HL-60/S4 treated with phorbol 12-myristate 13-acetate at 8.2 ng/mL for 4 days and 3 days (cell line): ENCODE measurements around the gene CTBP1.
"Not testable (repeated sequence)": the region's sequence is repeated elsewhere in the genome, so short reads cannot be mapped to it uniquely, and the experiment has no call there.

ENCODE experiments used
- in situ Hi-C: fragments of 300-500 bp; cut with MboI; formaldehyde crosslinking; loops from 2 replicates; pipeline ENCODE4 v1.15.0; 2022; ENCODE audit warnings: low sequenced_read_pairs

The CTBP1 gene

DNA sequence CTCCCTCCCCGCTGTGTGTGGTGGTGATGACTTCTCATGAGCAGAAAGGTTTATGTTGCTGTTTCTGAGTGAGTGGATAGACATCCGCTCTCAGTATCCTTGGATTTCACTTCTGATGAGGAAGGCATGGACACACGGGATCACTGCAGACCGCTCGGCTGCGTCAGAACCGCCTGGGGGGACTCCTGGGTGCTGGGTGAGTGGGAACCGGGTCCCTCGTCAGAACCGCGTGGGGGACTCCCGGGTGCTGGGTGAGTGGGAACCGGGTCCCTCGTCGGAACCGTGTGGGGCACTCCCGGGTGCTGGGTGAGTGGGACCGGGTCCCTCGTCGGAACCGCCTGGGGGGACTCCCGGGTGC, 9.0 kb downstream of the CTBP1 start:
- in situ Hi-C loops = no loop called here

DNA sequence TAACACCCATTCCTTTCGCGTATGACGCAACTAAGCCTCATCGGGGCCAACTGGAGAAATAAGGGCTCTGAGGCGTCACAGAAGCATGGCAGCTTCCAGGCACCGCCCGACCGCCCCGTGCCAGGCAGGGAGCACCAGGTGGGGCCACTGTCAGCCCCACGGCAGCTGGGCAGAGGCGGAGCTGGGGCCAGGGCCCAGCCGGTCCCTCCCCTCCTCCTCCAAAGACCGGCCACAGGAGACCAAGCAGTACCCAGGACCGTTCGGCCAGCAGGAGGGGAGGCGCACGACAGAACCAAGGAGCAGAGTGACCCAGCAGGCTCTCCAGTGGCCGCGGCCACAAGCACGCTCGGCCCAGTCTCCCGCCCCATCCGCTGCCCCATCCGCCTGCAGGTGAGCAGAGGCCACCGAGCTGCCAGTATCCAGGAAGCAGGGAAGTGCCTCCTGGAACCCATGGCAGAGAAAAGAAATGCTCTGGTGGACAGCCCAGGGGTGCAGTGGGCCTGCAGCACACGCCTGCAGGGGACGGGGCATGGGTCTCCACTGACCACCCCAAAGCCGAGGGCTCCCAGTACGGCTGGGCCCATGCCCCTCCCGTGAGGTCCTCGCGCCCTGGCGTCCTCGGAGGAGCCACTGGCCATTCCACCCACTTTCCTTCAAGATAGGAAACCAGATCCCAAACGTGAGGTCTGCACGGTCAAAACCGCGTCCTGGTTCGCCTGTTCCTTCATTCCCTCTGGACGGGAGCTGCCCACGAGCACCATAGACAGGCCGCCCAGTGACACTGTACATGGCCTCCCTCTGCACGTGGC, 9.6 kb downstream of the CTBP1 start:
- in situ Hi-C loops = no loop called here

DNA sequence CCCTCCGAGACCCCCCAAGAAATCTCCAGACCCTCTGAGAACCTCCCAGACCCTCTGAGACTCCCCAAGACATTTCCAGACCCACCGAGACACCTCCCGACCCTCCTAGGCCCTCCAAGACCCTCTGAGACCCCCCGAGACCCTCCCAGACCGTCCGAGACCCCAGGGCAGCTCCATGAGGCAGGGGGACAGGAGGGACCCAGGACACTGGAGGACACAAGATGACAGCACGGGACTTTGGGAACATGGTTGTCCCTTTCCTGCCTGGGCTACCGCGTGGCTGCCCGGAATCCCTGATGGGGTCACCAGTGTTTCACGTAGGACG, 10.3 kb downstream of the CTBP1 start:
- in situ Hi-C loops = no loop called here

DNA sequence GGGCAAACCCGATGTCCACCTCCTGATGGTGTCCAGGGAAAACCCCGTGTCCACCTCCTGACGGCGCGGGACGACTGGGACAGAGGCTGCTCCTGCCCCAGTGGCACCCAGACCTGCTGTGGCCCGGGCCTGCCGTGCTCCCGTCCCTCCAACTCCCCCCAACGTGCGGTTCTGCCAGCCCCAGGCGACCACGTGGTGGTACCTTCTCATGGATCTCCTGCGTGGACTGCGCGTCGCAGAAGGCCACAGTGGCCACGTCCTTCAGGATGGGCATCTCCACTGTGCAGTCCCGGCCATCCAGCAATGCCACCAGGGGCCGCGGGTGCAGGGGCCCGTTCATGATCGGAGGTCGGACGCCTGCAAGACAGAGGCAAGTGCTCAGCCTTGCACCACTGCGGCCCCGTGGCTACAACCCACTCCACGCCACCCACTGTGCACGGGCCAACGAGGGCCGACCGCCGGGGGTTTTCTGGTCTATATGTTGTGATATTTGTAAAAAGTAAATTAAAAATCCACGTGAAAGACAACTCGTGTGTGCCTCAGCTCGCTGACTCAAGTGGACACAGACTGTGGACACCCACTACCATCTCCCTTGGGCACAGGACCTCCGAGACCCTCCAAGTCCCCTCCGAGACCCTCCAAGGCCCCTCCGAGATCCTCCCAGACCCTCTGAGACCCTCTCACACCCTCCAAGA, 10.8 kb downstream of the CTBP1 start:
- in situ Hi-C loops = no loop called here

DNA sequence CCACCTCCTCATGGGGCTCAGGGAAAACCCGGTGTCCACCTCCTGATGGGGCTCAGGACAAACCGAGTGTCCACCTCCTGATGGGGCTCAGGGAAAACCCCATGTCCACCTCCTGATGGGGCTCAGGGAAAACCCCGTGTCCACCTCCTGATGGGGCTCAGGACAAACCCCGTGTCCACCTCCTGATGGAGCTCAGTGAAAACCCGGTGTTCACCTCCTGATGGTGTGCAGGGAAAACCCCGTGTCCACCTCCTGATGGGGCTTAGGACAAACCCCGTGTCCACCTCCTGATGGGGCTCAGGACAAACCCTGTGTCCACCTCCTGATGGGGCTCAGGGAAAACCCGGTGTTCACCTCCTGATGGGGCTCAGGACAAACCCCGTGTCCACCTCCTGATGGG, 11.7 kb downstream of the CTBP1 start:
- in situ Hi-C loops = not testable (repeated sequence)

DNA sequence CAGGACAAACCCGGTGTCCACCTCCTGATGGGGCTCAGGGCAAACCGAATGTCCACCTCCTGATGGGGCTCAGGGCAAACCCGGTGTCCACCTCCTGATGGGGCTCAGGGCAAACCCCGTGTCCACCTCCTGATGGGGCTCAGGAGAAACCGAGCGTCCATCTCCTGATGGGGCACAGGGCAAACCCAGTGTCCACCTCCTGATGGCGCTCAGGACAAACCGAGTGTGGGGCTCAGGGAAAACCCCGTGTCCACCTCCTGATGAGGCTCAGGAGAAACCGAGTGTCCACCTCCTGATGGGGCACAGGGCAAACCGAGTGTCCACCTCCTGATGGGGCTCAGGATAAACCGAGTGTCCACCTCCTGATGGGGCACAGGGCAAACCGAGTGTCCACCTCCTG, 12.1 kb downstream of the CTBP1 start:
- in situ Hi-C loops = not testable (repeated sequence)

DNA sequence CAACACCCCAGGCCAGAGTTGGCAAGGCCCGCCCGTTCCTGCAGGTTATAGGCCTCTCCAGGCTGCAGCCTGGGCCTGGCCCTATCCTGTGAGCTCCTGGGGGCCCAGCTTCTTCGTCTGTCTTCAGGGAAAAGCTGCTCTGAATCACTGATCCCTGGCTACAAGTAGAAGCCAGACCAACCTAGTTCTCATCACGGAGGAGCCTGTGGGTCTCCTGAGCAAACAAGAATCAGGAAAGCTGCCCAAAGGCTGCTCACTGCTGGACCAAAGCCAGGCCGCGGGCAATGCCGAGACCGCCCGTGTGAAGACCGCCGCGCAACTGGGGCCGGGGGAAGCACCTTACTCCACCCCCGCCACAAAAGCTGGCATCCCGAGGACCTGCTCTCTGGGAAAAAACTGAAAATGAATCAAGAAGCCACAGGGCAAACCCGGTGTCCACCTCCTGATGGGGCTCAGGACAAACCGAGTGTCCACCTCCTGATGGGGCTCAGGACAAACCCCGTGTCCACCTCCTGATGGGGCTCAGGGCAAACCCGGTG, 12.8 kb downstream of the CTBP1 start:
- in situ Hi-C loops = no loop called here

DNA sequence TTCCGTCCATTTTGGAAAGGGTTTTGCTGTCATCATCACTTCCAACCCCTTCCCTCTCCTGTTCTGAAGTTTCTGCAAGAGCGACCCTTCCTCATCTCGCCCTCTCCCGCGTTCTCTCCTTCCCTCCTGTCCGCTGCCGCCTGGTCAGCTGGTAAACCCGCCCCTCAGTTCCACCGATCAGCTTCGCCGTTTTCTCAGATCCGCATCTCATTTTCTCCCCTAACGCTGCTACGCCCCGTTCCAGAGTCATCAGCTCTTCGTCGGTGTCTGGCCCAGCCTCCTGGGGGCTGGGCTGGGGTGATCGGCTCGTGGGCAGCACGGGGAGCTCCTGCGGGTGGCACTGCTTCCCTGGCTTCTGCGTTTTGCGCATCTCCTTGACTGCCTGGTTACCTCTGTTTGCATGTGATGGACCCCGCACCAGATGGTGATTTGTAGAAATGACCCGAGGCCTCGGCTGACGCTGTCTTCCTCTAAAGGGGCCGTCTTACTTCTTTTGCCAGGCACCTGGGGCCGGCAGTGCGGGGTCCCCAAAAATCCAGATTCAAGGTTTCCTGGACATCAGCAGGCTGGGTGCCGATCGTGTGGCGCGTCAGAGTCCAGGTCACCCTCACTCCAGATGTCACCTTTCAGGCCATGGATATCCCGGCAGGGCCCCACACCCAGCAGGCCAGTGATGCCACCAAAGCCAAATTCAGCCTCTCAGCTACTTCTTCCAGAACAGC, 13.4 kb downstream of the CTBP1 start:
- in situ Hi-C loops = no loop called here

DNA sequence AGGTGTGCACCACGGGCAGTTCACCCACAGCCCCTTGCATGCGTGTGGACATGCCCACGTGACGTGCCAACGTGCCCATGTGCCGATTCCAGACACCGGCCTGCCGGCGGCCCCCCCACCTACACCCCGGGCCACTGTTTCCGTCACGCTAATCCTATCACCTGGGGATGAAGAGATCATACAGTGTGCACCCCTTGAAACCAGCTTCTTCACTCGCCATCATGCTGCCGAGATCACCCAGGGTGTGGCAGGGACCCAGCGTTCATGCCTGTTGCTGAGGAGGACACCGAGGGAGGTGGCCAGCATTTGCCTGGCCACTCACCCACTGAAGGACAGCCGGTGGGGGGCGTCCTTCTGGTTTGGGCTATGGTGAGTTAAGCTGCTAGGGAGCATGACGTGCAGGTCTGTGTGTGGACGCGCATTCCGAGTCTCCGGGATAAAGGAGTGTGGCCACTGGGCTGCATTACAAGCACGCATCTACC, 14.1 kb downstream of the CTBP1 start:
- in situ Hi-C loops = no loop called here

DNA sequence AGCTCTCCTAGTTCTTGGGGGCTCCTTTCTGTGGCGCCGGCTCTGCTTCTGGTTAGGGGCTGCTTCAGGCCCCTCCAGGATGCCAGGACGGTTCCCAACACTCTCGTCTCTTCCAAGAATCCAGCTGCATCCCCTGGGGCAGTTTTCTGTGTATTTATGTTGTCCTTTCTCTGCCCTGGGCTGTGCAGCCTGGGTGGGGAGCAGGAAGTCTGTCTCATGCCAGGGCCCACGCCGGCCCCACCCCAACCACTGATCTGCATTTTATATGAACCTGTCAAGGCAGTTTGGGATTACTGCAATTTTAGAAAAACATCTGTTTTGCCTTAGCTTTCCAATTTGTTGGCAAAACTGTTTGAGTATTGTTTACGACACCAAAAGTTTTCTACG, 14.6 kb downstream of the CTBP1 start:
- in situ Hi-C loops = no loop called here

DNA sequence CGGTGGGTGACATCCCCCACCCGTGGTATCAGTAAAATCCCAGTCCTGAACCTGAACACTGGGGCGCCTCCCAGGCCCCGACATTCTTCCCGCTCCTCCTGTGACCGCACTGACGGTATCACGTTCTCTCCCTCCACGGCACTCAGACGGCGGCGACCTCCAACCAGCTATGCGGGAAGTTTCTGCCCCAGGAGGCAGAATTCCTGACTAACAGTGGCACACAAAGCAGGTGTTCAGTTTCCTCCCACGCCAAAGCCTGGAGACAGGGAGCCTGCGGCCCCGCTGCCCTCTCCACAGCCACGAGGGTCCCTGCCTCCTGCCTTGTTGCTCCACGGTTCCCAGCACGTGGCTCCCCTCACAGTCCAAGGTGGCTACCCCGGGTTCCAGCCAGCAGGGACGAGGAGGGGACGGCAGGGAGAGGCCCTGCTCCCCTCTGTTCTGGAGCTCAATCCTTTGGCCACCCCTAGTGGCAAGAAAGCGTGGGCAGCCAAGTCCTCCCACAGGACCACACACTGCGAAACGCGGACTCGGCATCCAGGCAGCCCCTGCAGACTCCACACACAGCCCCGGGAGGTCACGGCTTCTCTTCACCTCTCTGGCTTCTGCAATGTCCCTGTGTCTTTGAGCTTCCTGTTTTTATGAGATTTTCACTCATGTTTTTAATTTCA, 15.2 kb downstream of the CTBP1 start:
- in situ Hi-C loops = no loop called here

DNA sequence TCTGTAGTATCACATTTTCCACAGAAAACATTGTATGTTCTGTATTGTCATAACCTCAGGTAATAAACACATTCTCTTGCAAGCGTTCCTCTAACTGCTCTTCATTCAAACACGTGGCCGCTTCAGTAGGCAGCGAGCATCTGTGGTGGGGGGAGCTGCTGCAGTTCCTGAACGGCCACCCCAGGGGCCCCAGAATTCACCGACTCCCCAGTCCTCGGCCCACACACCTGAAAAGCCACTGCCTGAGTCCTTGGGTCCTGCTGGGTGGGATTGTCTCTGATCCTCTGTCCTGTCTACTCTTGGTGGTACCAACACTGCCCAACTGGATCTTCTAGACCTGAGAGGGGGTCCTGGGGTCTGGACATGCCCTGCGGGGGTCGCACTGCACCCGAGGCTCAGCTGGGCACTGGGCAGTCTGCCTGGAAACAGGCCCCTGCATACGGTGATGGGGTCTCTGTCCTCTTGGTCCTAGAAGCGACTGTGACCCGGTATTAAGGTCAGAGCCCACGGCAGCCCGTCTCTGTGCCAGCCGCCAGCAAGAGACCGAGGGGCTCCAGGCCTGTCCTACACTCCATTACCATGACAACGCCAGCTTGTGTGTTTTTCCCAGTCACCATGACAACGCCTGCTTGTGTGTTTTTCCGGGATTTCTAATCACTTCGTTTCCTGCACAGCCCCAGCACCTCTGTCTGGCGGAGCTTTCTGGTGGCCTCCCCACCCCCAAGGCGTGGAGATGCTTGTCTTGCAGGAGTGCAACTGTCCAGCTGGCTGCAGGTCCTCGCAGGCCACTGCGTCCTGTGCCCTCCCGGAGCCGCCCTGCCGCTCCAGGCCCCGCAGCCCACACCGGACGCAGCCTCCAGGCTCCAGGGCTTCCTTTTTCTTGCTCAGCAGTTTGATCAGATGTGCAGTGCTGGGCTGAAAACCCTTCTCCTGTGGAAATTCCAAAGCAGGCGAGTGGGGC, 16.0 kb downstream of the CTBP1 start:
- in situ Hi-C loops = no loop called here

DNA sequence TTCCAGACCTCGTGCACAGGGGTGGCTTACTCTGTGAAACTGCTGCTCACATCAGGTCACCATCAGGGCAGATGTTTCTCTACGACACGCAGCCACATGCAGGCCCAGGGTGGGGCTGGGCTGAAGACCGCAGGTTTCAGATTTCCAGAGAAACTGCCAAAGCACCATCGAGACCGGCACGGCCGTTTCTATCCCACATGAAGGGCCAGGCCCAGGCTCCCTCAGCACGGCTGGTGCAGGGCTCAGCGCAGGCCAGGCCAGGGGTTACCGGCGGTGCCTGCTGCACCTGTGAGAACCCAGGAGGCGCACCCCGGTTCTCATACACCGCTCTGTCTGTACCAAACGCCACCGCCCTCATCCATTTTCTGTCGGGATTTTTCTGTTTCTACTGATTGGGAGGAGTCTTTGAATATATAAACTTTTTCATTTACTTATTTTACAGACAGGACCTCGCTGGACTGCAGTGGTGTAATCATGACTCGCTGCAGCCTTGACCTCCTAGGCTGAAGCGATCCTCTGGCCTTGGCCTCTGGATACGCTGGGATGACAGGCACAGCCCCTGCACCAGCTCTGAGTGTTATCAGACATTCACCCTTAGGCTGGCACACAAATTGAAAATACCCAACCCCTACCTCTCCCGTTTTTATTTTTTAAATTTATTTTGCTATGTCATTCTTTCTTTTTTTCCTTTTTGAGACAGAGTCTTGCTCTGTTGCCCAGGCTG, 17.1 kb downstream of the CTBP1 start:
- in situ Hi-C loops = no loop called here

DNA sequence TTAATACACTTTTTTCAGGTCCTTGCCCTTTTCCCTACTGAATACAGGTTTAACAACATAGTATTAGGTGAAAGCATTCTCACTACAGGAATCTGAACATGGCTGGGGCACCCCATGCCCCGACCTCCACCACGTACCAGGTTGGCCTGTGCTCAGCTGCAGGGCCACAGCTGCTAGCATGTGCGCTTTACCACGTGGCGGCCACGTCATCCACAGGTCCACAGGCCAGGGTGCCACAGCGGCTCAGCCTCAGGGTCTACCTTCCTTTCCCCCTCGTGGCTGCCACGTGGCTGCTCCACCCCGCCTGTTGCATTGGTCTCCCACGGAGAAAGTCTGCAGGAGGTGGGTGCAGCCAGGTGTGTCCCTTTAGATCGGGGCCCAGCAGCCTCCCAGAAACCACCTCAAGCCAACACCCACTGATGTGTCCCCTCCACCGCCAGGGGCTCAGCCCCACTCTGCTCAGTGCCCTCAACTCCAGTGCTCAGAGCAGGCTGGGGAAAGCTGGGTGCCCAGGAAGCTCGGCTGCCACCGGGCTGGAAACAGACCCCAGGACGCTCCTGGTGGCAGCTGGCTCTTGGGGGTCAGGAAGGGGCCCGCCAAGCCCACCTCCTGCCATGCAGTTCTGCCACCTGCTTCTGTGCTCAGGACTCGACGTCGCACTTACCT, 17.8 kb downstream of the CTBP1 start:
- in situ Hi-C loops = no loop called here

DNA sequence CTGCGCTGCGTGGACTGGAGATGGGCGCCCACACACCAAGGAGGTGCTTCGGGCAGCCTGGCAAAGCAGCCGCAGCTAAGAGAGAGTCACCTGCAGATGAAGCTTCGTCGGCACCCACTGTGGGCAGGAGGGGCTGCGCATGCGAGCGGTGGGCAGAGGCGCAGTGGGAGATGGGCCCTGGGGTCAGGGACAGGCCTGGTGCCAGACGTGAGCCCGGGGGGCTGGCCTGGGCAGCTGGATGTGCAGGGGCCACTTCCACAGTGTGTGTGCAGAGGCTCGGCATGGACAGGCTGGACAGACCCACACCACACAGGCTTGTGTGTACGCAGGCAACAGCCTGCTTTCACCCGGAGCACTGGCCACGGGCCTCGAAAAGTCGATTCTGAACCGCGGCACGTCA, 18.6 kb downstream of the CTBP1 start:
- in situ Hi-C loops = no loop called here

DNA sequence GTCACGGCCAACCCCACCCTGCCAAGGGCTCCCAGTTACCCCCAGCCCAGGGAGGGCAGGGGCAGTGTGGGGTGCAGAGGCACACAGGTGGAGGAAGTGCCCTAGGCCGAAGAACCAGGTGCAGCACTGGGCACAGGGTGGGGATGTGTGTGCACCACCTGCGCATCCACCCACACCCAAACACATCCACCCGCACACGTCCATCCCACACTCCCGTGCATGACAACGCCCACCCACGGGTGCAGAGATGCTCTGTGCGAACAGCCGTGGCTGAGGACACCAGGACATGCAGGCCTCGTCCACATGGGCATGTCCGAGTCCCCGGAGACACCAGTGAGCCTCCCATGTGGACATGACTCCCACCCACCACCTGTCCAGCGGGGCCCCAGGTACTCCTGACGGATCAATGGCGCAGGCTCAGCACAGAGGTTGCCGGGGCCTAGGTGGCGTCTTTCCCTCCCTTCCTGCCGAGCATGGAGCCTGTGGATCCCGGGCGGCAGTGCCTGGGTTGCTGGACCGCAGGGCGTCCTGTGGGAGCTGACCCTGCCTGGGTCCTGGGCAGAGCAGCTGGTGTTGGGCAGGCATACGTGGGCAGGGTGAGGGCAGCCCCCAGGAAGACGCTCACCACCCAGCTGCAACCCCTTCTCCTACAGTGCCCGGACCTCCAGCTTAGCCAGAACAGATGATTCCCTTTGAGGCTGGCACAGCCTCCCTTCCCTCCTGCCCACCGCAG, 19.6 kb downstream of the CTBP1 start:
- in situ Hi-C loops = no loop called here

DNA sequence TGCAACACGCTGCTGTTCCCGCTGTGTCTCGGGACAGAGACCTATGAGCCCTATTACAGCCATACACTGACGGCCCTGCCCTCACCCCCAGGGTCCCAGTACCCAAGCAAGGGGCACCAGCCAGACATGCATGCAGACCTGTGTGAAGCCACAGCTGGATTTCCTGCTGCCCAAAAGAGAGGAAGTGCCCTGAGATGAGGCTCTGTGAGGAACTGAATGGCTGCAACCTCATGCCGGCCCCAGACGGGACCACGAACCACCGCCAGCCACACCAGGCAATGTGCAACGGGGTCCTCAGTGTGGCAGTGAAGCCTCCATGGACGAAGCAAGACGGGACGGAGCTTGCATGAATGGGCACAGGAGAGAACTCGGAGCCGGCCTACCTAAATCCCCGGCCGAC, 21.1 kb downstream of the CTBP1 start:
- in situ Hi-C loops = no loop called here

DNA sequence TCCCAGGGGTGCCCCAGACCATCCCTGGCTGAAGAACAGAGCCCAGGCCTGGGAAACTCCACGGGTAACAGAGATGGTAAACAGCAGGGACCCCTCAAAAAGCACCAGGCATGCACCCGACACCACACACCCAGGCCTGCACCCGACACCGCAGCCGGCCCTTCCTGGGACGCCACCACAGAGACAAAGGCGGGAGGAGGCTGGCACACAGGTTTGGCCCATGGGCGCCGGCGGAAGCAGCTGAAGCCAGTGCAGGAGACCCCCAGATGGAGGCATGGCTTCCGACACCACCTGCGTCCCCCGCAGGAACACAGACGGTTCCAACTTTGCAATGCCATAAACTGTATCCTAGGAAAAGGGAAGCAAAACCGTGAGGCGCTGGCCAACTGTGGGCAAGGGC, 22.3 kb downstream of the CTBP1 start:
- in situ Hi-C loops = no loop called here
